D721Med (cell line): ENCODE data around the gene CLN6.

ENCODE experiments used
- DNase-seq: peaks from one replicate; pipeline ENCODE4 v3.0.0; 2011; ENCODE audit warnings: low spot score; ENCODE audit not compliant: insufficient read length
- FAIRE-seq: peaks from 2 replicates; lab custom pipeline; 2011; peaks lifted over from hg19 to GRCh38; lab: Jason Lieb, UNC
- TF ChIP-seq, protein P1 (sequence below): IDR thresholded peaks from 2 replicates; pipeline ENCODE4 v1.5.1; 2012; ENCODE audit warnings: mild to moderate bottlenecking, control low read depth; ENCODE audit not compliant: insufficient read depth; ENCODE audit errors: missing control alignments

CLN6 gene

GRCh38 chr15:68229386-68230156 is at the start of gene CLN6:
TSS of gene CLN6 (minus strand) at chr15:68229728. CDS start at chr15:68229584, 144 bp downstream.
- no peak for DNase-seq
- TF ChIP-seq, protein P1, sequence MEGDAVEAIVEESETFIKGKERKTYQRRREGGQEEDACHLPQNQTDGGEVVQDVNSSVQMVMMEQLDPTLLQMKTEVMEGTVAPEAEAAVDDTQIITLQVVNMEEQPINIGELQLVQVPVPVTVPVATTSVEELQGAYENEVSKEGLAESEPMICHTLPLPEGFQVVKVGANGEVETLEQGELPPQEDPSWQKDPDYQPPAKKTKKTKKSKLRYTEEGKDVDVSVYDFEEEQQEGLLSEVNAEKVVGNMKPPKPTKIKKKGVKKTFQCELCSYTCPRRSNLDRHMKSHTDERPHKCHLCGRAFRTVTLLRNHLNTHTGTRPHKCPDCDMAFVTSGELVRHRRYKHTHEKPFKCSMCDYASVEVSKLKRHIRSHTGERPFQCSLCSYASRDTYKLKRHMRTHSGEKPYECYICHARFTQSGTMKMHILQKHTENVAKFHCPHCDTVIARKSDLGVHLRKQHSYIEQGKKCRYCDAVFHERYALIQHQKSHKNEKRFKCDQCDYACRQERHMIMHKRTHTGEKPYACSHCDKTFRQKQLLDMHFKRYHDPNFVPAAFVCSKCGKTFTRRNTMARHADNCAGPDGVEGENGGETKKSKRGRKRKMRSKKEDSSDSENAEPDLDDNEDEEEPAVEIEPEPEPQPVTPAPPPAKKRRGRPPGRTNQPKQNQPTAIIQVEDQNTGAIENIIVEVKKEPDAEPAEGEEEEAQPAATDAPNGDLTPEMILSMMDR: no peak
- no peak for FAIRE-seq

GRCh38 chr15:68278595-68279405 is 49.3 kb upstream of the CLN6 start:
- DNase-seq (no peak), FAIRE-seq (no peak)
- TF ChIP-seq, protein P1: no peak

- no peak for DNase-seq
- TF ChIP-seq, protein P1: peak; percentile 7
- FAIRE-seq: no peak
Measured at GRCh38 chr15:68278345-68278594, 48.7 kb upstream of the CLN6 start.

DNA sequence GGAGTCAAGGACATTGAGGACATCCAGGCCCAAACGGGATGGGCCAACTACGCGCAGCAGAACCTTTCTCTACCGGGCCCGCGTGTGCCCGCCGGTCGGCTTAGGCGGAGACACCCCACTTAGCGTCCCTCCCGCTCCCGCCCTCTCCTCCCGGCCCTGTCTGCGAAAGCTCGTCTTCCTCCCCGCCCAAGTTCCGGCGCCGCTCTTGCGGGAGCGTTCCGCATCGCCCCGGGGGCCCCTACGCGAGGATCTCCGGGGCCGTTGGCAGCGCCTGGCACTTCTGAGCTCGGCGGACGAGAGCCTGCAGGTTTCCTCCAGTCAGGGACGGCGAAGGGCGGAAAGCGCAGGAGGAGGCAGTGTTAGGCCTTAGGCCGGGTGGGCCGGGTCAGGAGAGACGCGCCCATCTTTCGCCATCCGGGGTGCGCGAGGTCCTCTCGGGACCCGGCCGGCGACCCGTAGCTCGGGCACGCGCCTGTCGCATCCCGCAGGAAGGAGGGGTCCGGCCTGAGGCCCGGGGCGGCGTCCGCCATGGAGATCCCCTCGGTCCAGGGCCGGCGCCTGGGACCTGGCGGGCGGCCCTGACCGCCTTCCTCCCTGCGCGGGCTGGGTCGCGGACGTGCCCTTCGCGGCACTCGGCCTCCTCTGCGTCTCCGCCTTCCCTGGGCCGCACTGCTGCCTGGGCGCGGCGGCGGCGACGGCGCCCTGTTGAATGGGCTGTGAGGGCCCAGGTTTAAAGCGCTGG is 48.2 kb upstream of the CLN6 start, which contains the start of gene FEM1B:
TSS of gene FEM1B (plus strand) at position 143 of the 742 bp plus-strand sequence. CDS start 673 bp downstream, outside the sequence.
- TF ChIP-seq, protein P1: no peak
- DNase-seq (peak; percentile 82), FAIRE-seq (no peak)

- TF ChIP-seq, protein P1: no peak
- DNase-seq (peak; percentile 24), FAIRE-seq (no peak)
Measured at GRCh38 chr15:68277131-68277602, 47.6 kb upstream of the CLN6 start.

- TF ChIP-seq, protein P1: no peak
- FAIRE-seq: no peak
- no peak for DNase-seq
Measured at GRCh38 chr15:68276668-68277067, 47.1 kb upstream of the CLN6 start.
